Activated naive CD4-positive, alpha-beta T cell treated with anti-CD3 and anti-CD28 coated beads, Interleukin-2, amount 50 U/mL, for 24 hours (primary cell): ENCODE results near the gene OR4N5.
"Not testable (repeated sequence)": the region's sequence is repeated elsewhere in the genome, so short reads cannot be mapped to it uniquely, and the experiment has no call there.

Experiments
- H3K27ac Mint-ChIP-seq: one replicate; pipeline ENCODE4 v1.8.0; 2021; ENCODE audit warnings: mild to moderate bottlenecking, mixed read lengths
- H3K27me3 Mint-ChIP-seq: one replicate; pipeline ENCODE4 v1.8.0; 2021; ENCODE audit warnings: mixed read lengths
- H3K36me3 Mint-ChIP-seq: one replicate; pipeline ENCODE4 v1.8.0; 2021; ENCODE audit warnings: mixed read lengths
- H3K4me1 Mint-ChIP-seq: one replicate; pipeline ENCODE4 v1.8.0; 2021; ENCODE audit warnings: mixed read lengths
- H3K4me3 Mint-ChIP-seq: one replicate; pipeline ENCODE4 v1.8.0; 2021; ENCODE audit warnings: mild to moderate bottlenecking, mixed read lengths
- H3K9me3 Mint-ChIP-seq: one replicate; pipeline ENCODE4 v1.8.0; 2021; ENCODE audit warnings: mixed read lengths

OR4N5 gene, protein sequence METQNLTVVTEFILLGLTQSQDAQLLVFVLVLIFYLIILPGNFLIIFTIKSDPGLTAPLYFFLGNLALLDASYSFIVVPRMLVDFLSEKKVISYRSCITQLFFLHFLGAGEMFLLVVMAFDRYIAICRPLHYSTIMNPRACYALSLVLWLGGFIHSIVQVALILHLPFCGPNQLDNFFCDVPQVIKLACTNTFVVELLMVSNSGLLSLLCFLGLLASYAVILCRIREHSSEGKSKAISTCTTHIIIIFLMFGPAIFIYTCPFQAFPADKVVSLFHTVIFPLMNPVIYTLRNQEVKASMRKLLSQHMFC

GRCh38 chr14:20138520-20138919 lies at the start of gene OR4N5:
Gene OR4N5 (plus strand): TSS chr14:20138820. CDS start chr14:20143736, 4,916 bp downstream.
- Mint-ChIP-seq H3K4me3 (no peak within 1 kb of the TSS), H3K9me3 (no peaks in the 10 kb centered on the region), H3K36me3 (no peaks in the 10 kb centered on the region), H3K27me3 (peaks cover 17% of the 10 kb centered on the region), H3K4me1 (no peaks in the 10 kb centered on the region), H3K27ac (no peak within 1 kb of the TSS)

DNA sequence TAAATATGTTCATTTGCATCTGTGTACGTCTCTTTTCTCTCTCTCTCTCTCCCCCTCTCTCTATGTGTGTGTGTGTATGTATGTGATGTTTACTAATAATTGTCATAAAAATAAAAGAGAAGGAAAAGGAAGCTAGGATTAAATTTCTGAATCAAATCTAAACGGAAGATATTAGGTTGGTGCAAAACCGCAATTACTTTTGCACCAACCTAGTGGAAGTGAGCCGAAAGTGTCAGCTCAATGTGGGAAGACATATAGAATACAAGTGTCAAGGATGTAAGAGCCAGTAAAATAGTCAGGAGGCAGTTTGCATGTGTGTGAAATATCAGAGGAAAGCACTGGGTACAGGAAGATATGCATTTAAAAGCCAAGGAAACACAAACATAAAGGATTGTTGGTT lies 46.6 kb upstream of the OR4N5 start:
- Mint-ChIP-seq H3K9me3 (no peaks in the 10 kb centered on the region), H3K36me3 (no peaks in the 10 kb centered on the region), H3K4me1 (no peaks in the 10 kb centered on the region), H3K27ac (no peak overlapping the region), H3K27me3 (no peaks in the 10 kb centered on the region), H3K4me3 (no peak overlapping the region)

DNA sequence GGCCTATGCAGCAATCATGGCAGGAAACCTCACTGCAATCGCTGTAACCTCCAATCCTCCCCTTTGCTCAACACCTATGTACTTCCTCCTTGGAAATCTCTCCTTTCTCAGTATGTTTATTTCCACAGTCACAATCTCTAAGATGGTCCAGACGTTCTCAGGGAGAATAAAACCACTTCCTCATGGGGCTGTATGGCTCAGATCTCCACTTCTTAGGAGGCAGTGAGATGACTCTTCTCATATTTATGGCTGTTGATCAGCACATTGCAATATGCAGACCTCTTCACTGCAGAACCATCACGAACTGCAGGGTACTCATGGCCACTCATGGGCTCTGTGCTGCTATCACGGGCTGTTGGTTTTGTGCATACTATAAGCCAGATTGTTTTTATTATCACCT lies 45.2 kb upstream of the OR4N5 start:
- no peaks in the 10 kb centered on the region for H3K27me3 Mint-ChIP-seq
- no peaks in the 10 kb centered on the region for H3K36me3 Mint-ChIP-seq
- no peaks in the 10 kb centered on the region for H3K9me3 Mint-ChIP-seq
- no peak overlapping the region for H3K4me3 Mint-ChIP-seq
- H3K27ac Mint-ChIP-seq: no peak overlapping the region
- H3K4me1 Mint-ChIP-seq: no peaks in the 10 kb centered on the region

DNA sequence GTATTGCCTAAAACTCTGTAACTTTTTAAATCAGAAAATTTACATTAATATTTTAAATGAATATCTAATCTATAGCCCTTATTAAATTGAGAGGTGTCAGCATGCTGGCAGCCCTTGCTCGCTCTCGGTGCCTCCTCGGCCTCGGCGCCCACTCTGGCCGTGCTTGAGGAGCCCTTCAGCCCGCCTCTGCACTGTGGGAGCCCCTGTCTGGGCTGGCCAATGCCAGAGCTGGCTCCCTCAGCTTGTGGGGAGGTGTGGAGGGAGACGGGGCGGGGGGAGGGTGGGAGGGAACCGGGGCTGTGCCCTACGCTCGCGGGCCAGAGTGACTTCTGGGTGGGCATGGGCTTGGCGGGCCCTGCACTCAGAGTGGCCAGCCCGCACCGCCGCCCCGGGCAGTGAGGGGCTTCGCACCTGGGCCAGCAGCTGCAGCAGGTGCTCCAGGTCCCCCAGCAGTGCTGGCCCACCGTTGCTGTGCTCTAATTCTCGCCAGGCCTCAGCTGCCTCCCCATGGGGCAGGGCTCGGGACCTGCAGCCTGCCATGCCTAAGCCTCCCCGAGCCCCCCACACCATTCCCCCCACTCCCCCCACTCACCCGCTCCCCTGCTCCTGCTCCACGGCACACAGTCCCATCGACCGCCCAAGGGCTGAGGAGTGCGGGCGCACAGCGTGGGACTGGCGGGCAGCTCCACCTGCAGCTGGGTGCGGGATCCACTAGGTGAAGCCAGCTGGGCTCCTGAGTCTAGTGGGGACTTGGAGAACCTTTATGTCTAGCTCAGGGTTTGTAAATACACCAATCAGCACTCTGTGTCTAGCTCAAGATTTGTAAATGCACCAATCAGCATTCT lies 39.5 kb upstream of the OR4N5 start:
- not testable (repeated sequence) for H3K27ac Mint-ChIP-seq, H3K4me3 Mint-ChIP-seq, H3K36me3 Mint-ChIP-seq, H3K9me3 Mint-ChIP-seq, H3K4me1 Mint-ChIP-seq
- peaks cover 11% of the 10 kb centered on the region for H3K27me3 Mint-ChIP-seq

GRCh38 chr14:20110438-20110837 lies 28.2 kb upstream of the OR4N5 start, which contains the start of gene OR4K17:
Gene OR4K17 (plus strand): TSS chr14:20110739. CDS start chr14:20117500, 6,761 bp downstream.
- H3K4me3 Mint-ChIP-seq: no peak within 1 kb of the TSS
- H3K9me3 Mint-ChIP-seq: no peaks in the 10 kb centered on the region
- no peaks in the 10 kb centered on the region for H3K27me3 Mint-ChIP-seq
- H3K4me1 Mint-ChIP-seq: no peaks in the 10 kb centered on the region
- H3K36me3 Mint-ChIP-seq: peaks cover 2% of the 10 kb centered on the region
- no peak within 1 kb of the TSS for H3K27ac Mint-ChIP-seq

- H3K9me3 Mint-ChIP-seq: no peaks in the 10 kb centered on the region
- H3K36me3 Mint-ChIP-seq: no peaks in the 10 kb centered on the region
- H3K4me3 Mint-ChIP-seq: no peak overlapping the region
- H3K27ac Mint-ChIP-seq: no peak overlapping the region
- no peaks in the 10 kb centered on the region for H3K4me1 Mint-ChIP-seq
- no peaks in the 10 kb centered on the region for H3K27me3 Mint-ChIP-seq
Observed at GRCh38 chr14:20112321-20112720, 26.3 kb upstream of the OR4N5 start.

GRCh38 chr14:20116748-20117147 lies 21.9 kb upstream of the OR4N5 start:
- Mint-ChIP-seq H3K9me3 (peaks cover 24% of the 10 kb centered on the region), H3K36me3 (peaks cover 6% of the 10 kb centered on the region), H3K27me3 (peaks cover 10% of the 10 kb centered on the region), H3K4me1 (no peaks in the 10 kb centered on the region), H3K4me3 (no peak overlapping the region), H3K27ac (no peak overlapping the region)

- H3K9me3 Mint-ChIP-seq: peaks cover 32% of the 10 kb centered on the region
- H3K27me3 Mint-ChIP-seq: peaks cover 20% of the 10 kb centered on the region
- H3K4me1 Mint-ChIP-seq: no peaks in the 10 kb centered on the region
- peaks cover 6% of the 10 kb centered on the region for H3K36me3 Mint-ChIP-seq
- H3K4me3 Mint-ChIP-seq: no peak overlapping the region
- H3K27ac Mint-ChIP-seq: no peak overlapping the region
Observed at GRCh38 chr14:20118795-20119194, 19.8 kb upstream of the OR4N5 start.

DNA sequence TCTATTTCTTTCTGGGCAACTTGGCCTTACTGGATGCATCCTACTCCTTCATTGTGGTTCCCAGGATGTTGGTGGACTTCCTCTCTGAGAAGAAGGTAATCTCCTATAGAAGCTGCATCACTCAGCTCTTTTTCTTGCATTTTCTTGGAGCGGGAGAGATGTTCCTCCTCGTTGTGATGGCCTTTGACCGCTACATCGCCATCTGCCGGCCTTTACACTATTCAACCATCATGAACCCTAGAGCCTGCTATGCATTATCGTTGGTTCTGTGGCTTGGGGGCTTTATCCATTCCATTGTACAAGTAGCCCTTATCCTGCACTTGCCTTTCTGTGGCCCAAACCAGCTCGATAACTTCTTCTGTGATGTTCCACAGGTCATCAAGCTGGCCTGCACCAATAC lies 5.3 kb downstream of the OR4N5 start:
- Mint-ChIP-seq H3K27me3 (peaks cover 15% of the 10 kb centered on the region), H3K27ac (no peak overlapping the region), H3K4me3 (no peak overlapping the region), H3K4me1 (no peaks in the 10 kb centered on the region), H3K9me3 (peaks cover 4% of the 10 kb centered on the region), H3K36me3 (no peaks in the 10 kb centered on the region)

DNA sequence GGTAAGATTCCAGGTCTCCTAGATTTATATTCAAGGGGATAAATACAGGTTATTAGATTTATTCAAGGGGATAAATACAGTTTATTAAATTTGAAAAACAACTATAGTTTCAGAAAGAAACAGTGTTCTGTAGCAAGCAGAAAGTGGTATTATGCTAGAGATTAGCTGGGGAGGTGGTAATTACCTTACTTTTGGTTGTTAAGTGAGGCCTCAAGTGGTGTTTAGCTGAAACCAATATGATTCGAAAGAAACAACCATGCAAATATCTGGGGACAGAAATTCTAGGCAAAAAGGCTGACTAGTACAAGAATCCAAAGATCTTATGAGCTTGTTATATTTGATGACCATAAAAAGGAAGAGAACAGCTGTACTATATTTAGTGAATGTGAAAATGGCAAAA lies 6.2 kb downstream of the OR4N5 start:
- peaks cover 18% of the 10 kb centered on the region for H3K27me3 Mint-ChIP-seq
- H3K9me3 Mint-ChIP-seq: peaks cover 11% of the 10 kb centered on the region
- H3K4me1 Mint-ChIP-seq: no peaks in the 10 kb centered on the region
- no peaks in the 10 kb centered on the region for H3K36me3 Mint-ChIP-seq
- no peak overlapping the region for H3K4me3 Mint-ChIP-seq
- no peak overlapping the region for H3K27ac Mint-ChIP-seq

DNA sequence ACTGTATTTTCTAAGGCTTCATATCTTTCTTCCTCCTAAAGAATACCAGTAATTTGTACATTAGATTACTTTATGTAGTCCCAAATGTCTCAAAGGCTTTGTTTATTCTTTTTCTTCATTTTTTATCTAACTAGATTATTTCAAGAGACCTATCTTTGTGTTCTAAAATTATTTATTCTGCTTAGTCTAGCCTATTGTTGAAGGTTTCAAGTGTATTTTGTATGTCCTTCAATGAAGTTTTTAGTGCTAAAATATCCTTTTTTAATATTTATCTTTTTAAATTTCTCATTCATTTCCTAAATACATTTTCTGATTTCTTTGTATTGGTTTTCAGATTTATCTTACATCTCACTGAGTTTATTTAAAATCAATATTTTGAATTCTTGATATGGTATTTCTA lies 25.8 kb downstream of the OR4N5 start:
- peaks cover 10% of the 10 kb centered on the region for H3K27me3 Mint-ChIP-seq
- no peak overlapping the region for H3K4me3 Mint-ChIP-seq
- H3K9me3 Mint-ChIP-seq: peaks cover 31% of the 10 kb centered on the region
- no peak overlapping the region for H3K27ac Mint-ChIP-seq
- peaks cover 5% of the 10 kb centered on the region for H3K36me3 Mint-ChIP-seq
- no peaks in the 10 kb centered on the region for H3K4me1 Mint-ChIP-seq

DNA sequence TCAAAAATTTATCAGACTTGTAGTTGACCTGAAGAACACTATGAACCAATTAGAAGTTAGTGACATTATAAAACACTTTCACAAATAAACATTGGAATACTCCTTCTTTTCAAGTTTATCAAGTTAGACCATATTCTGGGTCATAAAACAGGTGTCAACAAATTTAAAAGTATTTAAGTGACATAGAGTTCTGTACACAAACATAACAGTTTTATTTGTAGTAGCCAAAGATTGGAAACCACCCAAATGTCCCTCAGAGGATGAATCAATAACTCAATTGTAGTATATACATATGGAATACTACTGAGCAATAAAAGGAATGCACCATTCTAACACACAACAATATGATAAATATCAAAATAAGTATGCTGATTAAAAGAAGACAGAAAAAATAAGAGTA lies 28.5 kb downstream of the OR4N5 start:
- Mint-ChIP-seq H3K9me3 (peaks cover 31% of the 10 kb centered on the region), H3K36me3 (peaks cover 5% of the 10 kb centered on the region), H3K4me3 (no peak overlapping the region), H3K4me1 (no peaks in the 10 kb centered on the region), H3K27me3 (peaks cover 14% of the 10 kb centered on the region), H3K27ac (no peak overlapping the region)

DNA sequence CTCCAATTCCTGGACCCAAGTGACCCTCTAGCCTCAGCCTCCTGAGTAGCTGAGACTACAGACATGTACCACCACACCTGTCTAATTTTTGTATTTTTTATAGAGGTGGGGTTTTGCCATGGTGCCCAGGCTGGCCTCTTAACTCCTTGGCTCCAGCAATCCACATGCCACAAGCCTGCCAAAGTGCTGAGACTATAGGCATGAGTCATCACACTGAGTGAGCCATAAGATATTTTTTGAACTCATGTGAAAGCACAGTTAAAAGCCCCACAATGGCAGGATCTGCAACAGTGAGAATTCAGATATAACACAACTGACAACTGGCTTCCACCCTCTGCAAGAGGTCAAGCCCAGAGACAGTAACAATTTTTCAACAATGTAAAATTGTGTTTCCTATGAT lies 31.2 kb downstream of the OR4N5 start:
- H3K9me3 Mint-ChIP-seq: peaks cover 19% of the 10 kb centered on the region
- H3K4me1 Mint-ChIP-seq, H3K4me3 Mint-ChIP-seq, H3K27ac Mint-ChIP-seq, H3K36me3 Mint-ChIP-seq: not testable (repeated sequence)
- peaks cover 14% of the 10 kb centered on the region for H3K27me3 Mint-ChIP-seq

GRCh38 chr14:20174205-20174604 lies 35.6 kb downstream of the OR4N5 start:
- H3K36me3 Mint-ChIP-seq, H3K27me3 Mint-ChIP-seq, H3K27ac Mint-ChIP-seq, H3K9me3 Mint-ChIP-seq, H3K4me1 Mint-ChIP-seq, H3K4me3 Mint-ChIP-seq: not testable (repeated sequence)

- H3K27ac Mint-ChIP-seq: no peak overlapping the region
- H3K27me3 Mint-ChIP-seq: peaks cover 2% of the 10 kb centered on the region
- H3K4me1 Mint-ChIP-seq: no peaks in the 10 kb centered on the region
- H3K4me3 Mint-ChIP-seq: no peak overlapping the region
- H3K36me3 Mint-ChIP-seq: no peaks in the 10 kb centered on the region
- H3K9me3 Mint-ChIP-seq: no peaks in the 10 kb centered on the region
Observed at GRCh38 chr14:20176330-20176729, 37.7 kb downstream of the OR4N5 start.

GRCh38 chr14:20177433-20177974 lies 38.9 kb downstream of the OR4N5 start:
- H3K27me3 Mint-ChIP-seq: peaks cover 4% of the 10 kb centered on the region

More at GRCh38 chr14:20177433-20177974, 38.9 kb downstream of the OR4N5 start:
- Mint-ChIP-seq H3K36me3 (no peaks in the 10 kb centered on the region), H3K9me3 (no peaks in the 10 kb centered on the region), H3K27ac (no peak overlapping the region), H3K4me3 (no peak overlapping the region), H3K4me1 (no peaks in the 10 kb centered on the region)
